Measurements from ENCODE around the gene ACTL8. TPM values are rescaled to one million over a fixed set of nuclear protein-coding genes. Genes with fewer than 3 reads are reported as not detected.

The ACTL8 gene
- total and polyA plus RNA-seq, 12 donors: not detected

DNA sequence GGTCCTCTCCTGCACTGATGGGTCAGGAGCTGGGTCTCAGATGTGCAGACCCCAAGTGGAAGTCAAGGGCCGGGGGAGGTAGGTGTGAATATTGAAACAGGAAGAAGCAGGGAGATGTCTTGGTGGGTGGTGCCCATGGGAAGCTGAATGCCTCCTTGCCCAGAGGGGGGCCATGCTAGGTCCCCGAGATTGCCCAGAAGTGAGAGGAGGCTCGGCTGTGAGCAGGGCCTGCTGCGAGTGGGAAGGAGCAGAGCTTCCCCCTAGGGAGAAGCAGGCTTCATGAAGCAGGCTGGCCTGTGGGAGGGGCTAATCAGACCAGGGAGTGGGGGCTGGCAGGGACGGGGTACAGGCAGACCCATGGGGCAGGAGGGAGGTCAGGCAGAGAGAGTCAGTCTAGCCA, 87.6 kb downstream of the ACTL8 start:
- H3K4me1 ChIP-seq (replicated peaks in 1 of 2): no peaks in the 10 kb centered on the region
- intact Hi-C loops (cut with DNase I): no loop called here
- H3K4me3 ChIP-seq: no peak overlapping the region
- WGBS, 4 donors: 48 to 54% (median 50%) methylated on average over 5 of the region's 5 CpGs
- no peak overlapping the region for H3K27ac ChIP-seq
- TF ChIP-seq POLR2A (IDR thresholded peaks at IDR 0.05): no peak
- TF ChIP-seq, protein P1, sequence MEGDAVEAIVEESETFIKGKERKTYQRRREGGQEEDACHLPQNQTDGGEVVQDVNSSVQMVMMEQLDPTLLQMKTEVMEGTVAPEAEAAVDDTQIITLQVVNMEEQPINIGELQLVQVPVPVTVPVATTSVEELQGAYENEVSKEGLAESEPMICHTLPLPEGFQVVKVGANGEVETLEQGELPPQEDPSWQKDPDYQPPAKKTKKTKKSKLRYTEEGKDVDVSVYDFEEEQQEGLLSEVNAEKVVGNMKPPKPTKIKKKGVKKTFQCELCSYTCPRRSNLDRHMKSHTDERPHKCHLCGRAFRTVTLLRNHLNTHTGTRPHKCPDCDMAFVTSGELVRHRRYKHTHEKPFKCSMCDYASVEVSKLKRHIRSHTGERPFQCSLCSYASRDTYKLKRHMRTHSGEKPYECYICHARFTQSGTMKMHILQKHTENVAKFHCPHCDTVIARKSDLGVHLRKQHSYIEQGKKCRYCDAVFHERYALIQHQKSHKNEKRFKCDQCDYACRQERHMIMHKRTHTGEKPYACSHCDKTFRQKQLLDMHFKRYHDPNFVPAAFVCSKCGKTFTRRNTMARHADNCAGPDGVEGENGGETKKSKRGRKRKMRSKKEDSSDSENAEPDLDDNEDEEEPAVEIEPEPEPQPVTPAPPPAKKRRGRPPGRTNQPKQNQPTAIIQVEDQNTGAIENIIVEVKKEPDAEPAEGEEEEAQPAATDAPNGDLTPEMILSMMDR (IDR thresholded peaks at IDR 0.05): no peak
- H3K27me3 ChIP-seq: peaks cover 5% of the 10 kb centered on the region
- no peaks in the 10 kb centered on the region for H3K9me3 ChIP-seq (replicated peaks in 1 of 3)
- H3K36me3 ChIP-seq (replicated peaks in 1 of 2): no peaks in the 10 kb centered on the region
- DNase-seq: no peak

DNA sequence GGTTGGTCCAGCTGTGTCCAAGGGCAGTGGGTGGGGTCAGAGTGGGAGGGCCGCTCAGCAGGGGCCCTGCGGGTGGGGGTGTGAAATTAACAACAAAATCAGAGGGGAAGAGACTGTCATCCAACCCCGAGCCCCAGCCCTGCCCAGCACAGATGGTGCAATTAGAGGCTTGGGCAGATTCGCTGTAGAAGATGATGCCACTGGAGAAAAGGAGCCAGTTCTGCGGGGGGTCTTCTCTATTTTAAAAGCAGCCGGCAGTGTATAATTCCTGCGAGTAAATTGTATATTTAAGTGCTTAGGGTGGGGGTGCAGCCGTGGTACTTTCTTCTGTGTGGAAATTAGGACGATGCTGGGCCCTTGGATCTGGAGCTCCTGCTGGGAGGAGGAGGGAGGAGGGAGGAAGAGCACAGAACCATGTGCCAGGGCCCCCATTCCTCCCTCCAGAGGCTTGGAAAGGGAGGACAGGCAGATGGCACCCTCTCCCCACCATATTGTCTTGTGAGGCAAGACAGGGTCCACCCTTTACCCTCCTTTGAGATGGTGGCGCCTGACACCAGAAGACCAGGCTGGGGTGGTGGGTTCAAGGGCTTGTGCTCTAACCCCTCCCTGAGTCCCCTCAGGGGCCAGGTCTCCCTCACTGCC, 89.2 kb downstream of the ACTL8 start:
- H3K9me3 ChIP-seq (replicated peaks in 1 of 3): no peaks in the 10 kb centered on the region
- H3K27ac ChIP-seq: no peak overlapping the region
- WGBS, 4 donors: 39 to 44% (median 40%) methylated on average over 7 to 10 of the region's 10 CpGs
- H3K4me1 ChIP-seq (replicated peaks in 1 of 2): no peaks in the 10 kb centered on the region
- no peak overlapping the region for H3K4me3 ChIP-seq
- H3K36me3 ChIP-seq (replicated peaks in 1 of 2): no peaks in the 10 kb centered on the region
- intact Hi-C loops (cut with DNase I): no loop called here
- DNase-seq: no peak
- TF ChIP-seq, protein P1 (IDR thresholded peaks at IDR 0.05): no peak
- TF ChIP-seq POLR2A (IDR thresholded peaks at IDR 0.05): no peak
- peaks cover 5% of the 10 kb centered on the region for H3K27me3 ChIP-seq

DNA sequence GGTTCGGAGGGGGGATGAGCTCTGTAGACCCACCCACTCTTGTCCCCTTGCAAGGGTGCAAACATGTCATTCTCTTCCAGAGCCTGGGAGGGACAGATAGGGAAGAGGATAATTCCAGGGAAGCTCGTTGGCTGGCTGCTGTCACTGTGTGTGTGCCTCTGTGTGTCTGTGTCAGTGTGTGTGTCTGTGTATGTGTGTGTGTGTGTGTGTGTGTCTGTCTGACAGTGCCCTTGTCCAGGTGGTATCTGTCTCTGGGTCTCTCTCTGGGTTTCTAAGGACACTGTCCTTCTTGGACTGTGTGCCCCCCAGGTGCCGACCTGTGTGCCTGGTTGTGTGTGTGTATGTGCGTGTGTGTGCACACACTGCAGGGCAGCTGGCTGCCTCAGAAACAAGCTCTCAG, 90.5 kb downstream of the ACTL8 start:
- no peak for DNase-seq
- TF ChIP-seq POLR2A (IDR thresholded peaks at IDR 0.05): no peak
- Histone ChIP-seq H3K4me3 (no peak overlapping the region), H3K27ac (no peak overlapping the region), H3K27me3 (peaks cover 5% of the 10 kb centered on the region), H3K36me3 (replicated peaks in 1 of 2) (no peaks in the 10 kb centered on the region), H3K9me3 (replicated peaks in 1 of 3) (no peaks in the 10 kb centered on the region), H3K4me1 (replicated peaks in 1 of 2) (no peaks in the 10 kb centered on the region)
- intact Hi-C loops (cut with DNase I): no loop called here
- whole genome bisulfite sequencing, 4 donors: 34 to 58% (median 47%) methylated on average over 3 to 4 of the region's 4 CpGs

DNA sequence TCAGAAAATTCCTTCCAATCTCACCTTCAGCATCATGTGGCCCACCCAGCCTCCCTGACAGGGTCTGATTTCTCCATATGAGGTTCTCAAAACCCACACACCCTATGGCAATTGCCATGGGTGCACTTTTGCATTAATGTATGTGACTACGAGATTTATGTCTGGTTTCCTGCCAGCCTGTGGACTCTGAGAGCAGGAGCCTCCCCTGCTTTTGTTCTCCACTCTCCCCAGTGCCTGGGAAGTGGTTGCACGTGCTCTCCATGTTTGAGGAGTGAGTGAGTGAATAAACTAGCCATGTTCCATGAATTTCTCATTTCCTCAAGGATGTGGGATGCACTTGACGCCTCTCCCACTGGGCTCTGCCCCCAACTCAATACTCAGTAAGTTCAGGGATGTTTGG, 91.2 kb downstream of the ACTL8 start:
- TF ChIP-seq POLR2A (IDR thresholded peaks at IDR 0.05): no peak
- TF ChIP-seq, protein P1 (IDR thresholded peaks at IDR 0.05): no peak
- H3K27me3 ChIP-seq: peaks cover 5% of the 10 kb centered on the region
- DNase-seq: no peak
- no peaks in the 10 kb centered on the region for H3K4me1 ChIP-seq (replicated peaks in 1 of 2)
- 35 to 38% (median 35%) methylated on average over 3 of the region's 3 CpGs for WGBS, 4 donors
- H3K27ac ChIP-seq: no peak overlapping the region
- intact Hi-C loops (cut with DNase I): no loop called here
- no peaks in the 10 kb centered on the region for H3K9me3 ChIP-seq (replicated peaks in 1 of 3)
- H3K4me3 ChIP-seq: no peak overlapping the region
- H3K36me3 ChIP-seq (replicated peaks in 1 of 2): no peaks in the 10 kb centered on the region

DNA sequence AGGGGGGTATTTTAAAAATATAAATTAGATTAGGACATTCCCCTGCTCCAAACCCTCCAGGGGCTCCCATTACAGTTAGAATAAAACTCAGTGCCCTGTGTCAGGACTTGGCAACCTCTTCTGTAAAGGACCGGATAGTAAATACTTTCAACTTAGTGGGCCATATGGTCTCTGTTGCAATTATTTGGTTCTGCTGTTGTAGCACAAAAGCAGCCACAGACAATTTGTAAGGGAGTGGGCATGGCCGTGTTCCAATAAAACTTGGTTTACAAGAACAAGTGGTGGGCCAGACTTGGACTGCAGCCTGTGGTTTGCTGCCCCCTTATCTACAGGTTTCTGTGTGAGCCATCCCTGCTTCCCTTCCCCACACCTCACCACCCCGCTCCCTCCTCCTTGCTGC, 92.0 kb downstream of the ACTL8 start:
- no peak for DNase-seq
- WGBS, 4 donors: 57 to 80% (median 69%) methylated on average over 3 of the region's 3 CpGs
- intact Hi-C loops (cut with DNase I): no loop called here

More for the DNA sequence above, 92.0 kb downstream of the ACTL8 start:
- Histone ChIP-seq H3K27me3 (peaks cover 5% of the 10 kb centered on the region), H3K27ac (no peak overlapping the region), H3K4me1 (replicated peaks in 1 of 2) (no peaks in the 10 kb centered on the region), H3K4me3 (no peak overlapping the region), H3K9me3 (replicated peaks in 1 of 3) (no peaks in the 10 kb centered on the region), H3K36me3 (replicated peaks in 1 of 2) (no peaks in the 10 kb centered on the region)
- TF ChIP-seq POLR2A (IDR thresholded peaks at IDR 0.05): no peak
- TF ChIP-seq, protein P1 (IDR thresholded peaks at IDR 0.05): no peak
